ENCODE measurements around the gene DRC3.

DNA sequence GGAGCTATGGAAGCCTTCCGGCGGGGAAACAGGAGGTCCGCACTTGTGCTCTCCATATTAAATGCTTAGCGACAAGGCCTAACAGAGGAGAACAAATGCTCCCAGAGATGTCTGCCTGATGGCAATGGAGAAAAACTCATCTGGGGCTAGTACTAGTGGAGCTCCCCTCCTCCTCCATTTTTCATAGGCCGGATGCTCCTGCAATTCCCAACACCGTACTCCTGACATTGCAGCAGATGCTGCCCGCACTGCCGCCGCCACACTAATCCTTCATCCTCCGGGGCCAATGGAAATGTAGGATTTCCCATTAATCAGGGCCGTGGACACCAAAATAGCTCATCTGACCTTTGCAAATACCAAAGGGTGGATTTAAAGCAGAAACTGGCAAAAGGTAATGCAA lies 27.9 kb upstream of the DRC3 start:
- TF ChIP-seq, protein P1, sequence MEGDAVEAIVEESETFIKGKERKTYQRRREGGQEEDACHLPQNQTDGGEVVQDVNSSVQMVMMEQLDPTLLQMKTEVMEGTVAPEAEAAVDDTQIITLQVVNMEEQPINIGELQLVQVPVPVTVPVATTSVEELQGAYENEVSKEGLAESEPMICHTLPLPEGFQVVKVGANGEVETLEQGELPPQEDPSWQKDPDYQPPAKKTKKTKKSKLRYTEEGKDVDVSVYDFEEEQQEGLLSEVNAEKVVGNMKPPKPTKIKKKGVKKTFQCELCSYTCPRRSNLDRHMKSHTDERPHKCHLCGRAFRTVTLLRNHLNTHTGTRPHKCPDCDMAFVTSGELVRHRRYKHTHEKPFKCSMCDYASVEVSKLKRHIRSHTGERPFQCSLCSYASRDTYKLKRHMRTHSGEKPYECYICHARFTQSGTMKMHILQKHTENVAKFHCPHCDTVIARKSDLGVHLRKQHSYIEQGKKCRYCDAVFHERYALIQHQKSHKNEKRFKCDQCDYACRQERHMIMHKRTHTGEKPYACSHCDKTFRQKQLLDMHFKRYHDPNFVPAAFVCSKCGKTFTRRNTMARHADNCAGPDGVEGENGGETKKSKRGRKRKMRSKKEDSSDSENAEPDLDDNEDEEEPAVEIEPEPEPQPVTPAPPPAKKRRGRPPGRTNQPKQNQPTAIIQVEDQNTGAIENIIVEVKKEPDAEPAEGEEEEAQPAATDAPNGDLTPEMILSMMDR (conservative IDR thresholded peaks at IDR 0.05; ENCODE audit: low read length) = no peak
- no peak for TF ChIP-seq EZH2phosphoT487 (IDR thresholded peaks at IDR 0.05; ENCODE audit: borderline replicate concordance)

Data from Loucy (cell line).